Adrenal gland (tissue), 5 donors: ENCODE data around the gene HOXB1.

Experiments
- POLR2A ChIP-seq, 2 donors: fragments of 450-650 bp; IDR thresholded peaks; one replicate each; pipeline ENCODE4 v1.6.1; 2017; ENCODE audit warnings: antibody characterized with exemption in 2 of 2, mild to moderate bottlenecking in 2 of 2, moderate library complexity in 1 of 2
- TF ChIP-seq, protein P1 (sequence below), 6 experiments: fragments of 450-650 bp in 4 of 6; fragments of 200-600 bp in 2 of 6; sonication (generic) in 1 of 6; IDR thresholded peaks; 1 replicate in 5 of 6; 2 replicates in 1 of 6; pipeline versions ENCODE4 v1.5.1 to v1.8.0; 2016 to 2021; ENCODE audit warnings: antibody characterized with exemption in 6 of 6, mild to moderate bottlenecking in 2 of 6, moderate library complexity in 1 of 6
- donor health status: DM: no; HTN: no; CAD: no.

DNA sequence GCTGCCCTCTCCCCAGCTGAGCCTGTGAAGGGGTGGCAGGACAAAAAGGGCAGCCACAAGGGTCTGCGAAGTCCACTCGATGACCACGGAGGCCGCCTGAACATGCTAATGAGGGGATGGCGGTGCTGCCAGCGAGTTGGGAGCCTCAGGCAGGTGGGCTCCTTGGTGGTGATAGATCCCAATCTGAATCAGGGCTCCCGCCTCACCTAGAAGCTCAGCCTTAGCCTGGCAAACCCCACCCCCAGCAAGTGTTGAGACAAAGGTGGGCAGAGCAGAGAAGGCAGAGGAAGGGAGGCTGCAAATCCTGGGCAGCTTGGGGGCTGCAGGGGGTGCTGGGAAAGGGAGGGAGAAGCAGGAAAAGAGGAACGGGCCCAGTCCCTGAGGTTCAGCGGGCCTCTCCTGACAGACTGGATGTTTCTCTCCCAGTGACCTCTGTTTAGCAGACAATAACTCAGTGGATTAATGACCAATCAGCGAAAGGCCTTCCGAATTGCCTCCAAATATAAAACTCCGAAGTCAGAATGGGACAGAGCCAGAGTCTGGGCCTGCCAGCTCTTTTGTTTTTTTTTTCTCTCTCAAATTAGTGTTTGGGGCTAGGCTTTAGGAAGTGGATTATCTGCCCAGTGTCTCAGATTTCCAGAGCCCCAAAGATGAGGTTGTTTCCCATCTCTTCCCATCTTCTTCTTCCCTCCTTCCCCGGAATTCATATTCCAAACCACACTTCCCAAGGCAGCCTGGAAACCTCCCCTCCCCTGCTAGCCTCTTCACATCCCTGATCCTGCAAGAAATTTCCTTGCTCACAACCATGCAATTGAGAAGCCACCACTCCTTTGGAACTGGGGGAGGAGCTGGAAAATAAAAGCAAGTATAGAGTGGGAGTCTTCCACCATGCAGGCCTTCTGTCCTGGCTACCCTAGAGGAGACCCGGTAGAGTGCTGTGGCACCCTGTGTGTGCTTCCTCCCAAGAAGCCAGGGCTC, 29.3 kb upstream of the HOXB1 start:
- peak in 1 of 2 donors; percentile 31 for TF ChIP-seq POLR2A (IDR thresholded peaks at IDR 0.05)
- TF ChIP-seq, protein P1, sequence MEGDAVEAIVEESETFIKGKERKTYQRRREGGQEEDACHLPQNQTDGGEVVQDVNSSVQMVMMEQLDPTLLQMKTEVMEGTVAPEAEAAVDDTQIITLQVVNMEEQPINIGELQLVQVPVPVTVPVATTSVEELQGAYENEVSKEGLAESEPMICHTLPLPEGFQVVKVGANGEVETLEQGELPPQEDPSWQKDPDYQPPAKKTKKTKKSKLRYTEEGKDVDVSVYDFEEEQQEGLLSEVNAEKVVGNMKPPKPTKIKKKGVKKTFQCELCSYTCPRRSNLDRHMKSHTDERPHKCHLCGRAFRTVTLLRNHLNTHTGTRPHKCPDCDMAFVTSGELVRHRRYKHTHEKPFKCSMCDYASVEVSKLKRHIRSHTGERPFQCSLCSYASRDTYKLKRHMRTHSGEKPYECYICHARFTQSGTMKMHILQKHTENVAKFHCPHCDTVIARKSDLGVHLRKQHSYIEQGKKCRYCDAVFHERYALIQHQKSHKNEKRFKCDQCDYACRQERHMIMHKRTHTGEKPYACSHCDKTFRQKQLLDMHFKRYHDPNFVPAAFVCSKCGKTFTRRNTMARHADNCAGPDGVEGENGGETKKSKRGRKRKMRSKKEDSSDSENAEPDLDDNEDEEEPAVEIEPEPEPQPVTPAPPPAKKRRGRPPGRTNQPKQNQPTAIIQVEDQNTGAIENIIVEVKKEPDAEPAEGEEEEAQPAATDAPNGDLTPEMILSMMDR (IDR thresholded peaks at IDR 0.05): no peak
